Stimulated activated naive CD8-positive, alpha-beta T cell treated with anti-CD3 and anti-CD28 coated beads, Interleukin-15, Interleukin-2, amounts not matched to agents 100 ng/mL and 50 ng/mL, for 24 hours (primary cell): Measurements from ENCODE around the gene SEC14L2.
"Not testable (repeated sequence)": the region's sequence is repeated elsewhere in the genome, so short reads cannot be mapped to it uniquely, and the experiment has no call there.

Source experiments
- H3K27ac Mint-ChIP-seq: one replicate; pipeline ENCODE4 v1.8.0; 2021; ENCODE audit warnings: mild to moderate bottlenecking, mixed read lengths
- H3K27me3 Mint-ChIP-seq: one replicate; pipeline ENCODE4 v1.8.0; 2021; ENCODE audit warnings: mixed read lengths
- H3K36me3 Mint-ChIP-seq: one replicate; pipeline ENCODE4 v1.8.0; 2021; ENCODE audit warnings: low read depth, mixed read lengths
- H3K4me1 Mint-ChIP-seq: one replicate; pipeline ENCODE4 v1.8.0; 2021; ENCODE audit warnings: low read depth, mixed read lengths
- H3K4me3 Mint-ChIP-seq: one replicate; pipeline ENCODE4 v1.8.0; 2021; ENCODE audit warnings: mild to moderate bottlenecking, mixed read lengths
- H3K9me3 Mint-ChIP-seq: one replicate; pipeline ENCODE4 v1.8.0; 2021; ENCODE audit warnings: mixed read lengths

The SEC14L2 gene

GRCh38 chr22:30441088-30441487 lies 44.3 kb downstream of the SEC14L2 start:
- Mint-ChIP-seq H3K27me3 (peaks cover 31% of the 10 kb centered on the region), H3K36me3 (peaks cover 8% of the 10 kb centered on the region), H3K9me3 (peaks cover 4% of the 10 kb centered on the region), H3K27ac (no peak overlapping the region), H3K4me3 (no peak overlapping the region), H3K4me1 (peaks cover 20% of the 10 kb centered on the region)

GRCh38 chr22:30444632-30445437 lies 48.0 kb downstream of the SEC14L2 start:
- H3K4me3 Mint-ChIP-seq, result no peak overlapping the region
- H3K36me3 Mint-ChIP-seq, result peaks cover 4% of the 10 kb centered on the region
- H3K9me3 Mint-ChIP-seq, result no peaks in the 10 kb centered on the region
- peaks cover 34% of the 10 kb centered on the region for H3K27me3 Mint-ChIP-seq
- no peak overlapping the region for H3K27ac Mint-ChIP-seq
- H3K4me1 Mint-ChIP-seq, result peaks cover 20% of the 10 kb centered on the region

- Mint-ChIP-seq H3K4me3 (no peak overlapping the region), H3K4me1 (peaks cover 20% of the 10 kb centered on the region), H3K36me3 (peaks cover 4% of the 10 kb centered on the region), H3K9me3 (no peaks in the 10 kb centered on the region), H3K27ac (no peak overlapping the region), H3K27me3 (peaks cover 29% of the 10 kb centered on the region)
Measured at GRCh38 chr22:30445438-30446145, 48.8 kb downstream of the SEC14L2 start.

GRCh38 chr22:30447656-30448055 lies 50.8 kb downstream of the SEC14L2 start:
- Mint-ChIP-seq H3K27me3 (peaks cover 20% of the 10 kb centered on the region), H3K27ac (no peak overlapping the region), H3K4me1 (peaks cover 7% of the 10 kb centered on the region), H3K9me3 (no peaks in the 10 kb centered on the region), H3K4me3 (no peak overlapping the region), H3K36me3 (peaks cover under 1% of the 10 kb centered on the region)

- H3K9me3 Mint-ChIP-seq, H3K36me3 Mint-ChIP-seq, H3K4me3 Mint-ChIP-seq, H3K27me3 Mint-ChIP-seq, H3K27ac Mint-ChIP-seq, H3K4me1 Mint-ChIP-seq: not testable (repeated sequence)
Measured at GRCh38 chr22:30451488-30451887, 54.7 kb downstream of the SEC14L2 start.

GRCh38 chr22:30452861-30453260 lies 56.0 kb downstream of the SEC14L2 start:
- Mint-ChIP-seq H3K4me1 (no peaks in the 10 kb centered on the region), H3K9me3 (no peaks in the 10 kb centered on the region), H3K4me3 (no peak overlapping the region), H3K27me3 (peaks cover 9% of the 10 kb centered on the region), H3K27ac (no peak overlapping the region), H3K36me3 (no peaks in the 10 kb centered on the region)

GRCh38 chr22:30453731-30454510 lies 57.1 kb downstream of the SEC14L2 start:
- H3K27me3 Mint-ChIP-seq, result peaks cover 9% of the 10 kb centered on the region
- H3K4me3 Mint-ChIP-seq, result no peak overlapping the region
- H3K36me3 Mint-ChIP-seq, result no peaks in the 10 kb centered on the region
- H3K4me1 Mint-ChIP-seq, result no peaks in the 10 kb centered on the region
- H3K9me3 Mint-ChIP-seq, result no peaks in the 10 kb centered on the region
- no peak overlapping the region for H3K27ac Mint-ChIP-seq

GRCh38 chr22:30455075-30455840 lies 58.4 kb downstream of the SEC14L2 start:
- Mint-ChIP-seq H3K36me3 (no peaks in the 10 kb centered on the region), H3K9me3 (no peaks in the 10 kb centered on the region), H3K4me3 (no peak overlapping the region), H3K27me3 (peaks cover 12% of the 10 kb centered on the region), H3K4me1 (no peaks in the 10 kb centered on the region), H3K27ac (no peak overlapping the region)

GRCh38 chr22:30457981-30458380 lies 61.2 kb downstream of the SEC14L2 start:
- Mint-ChIP-seq H3K27ac (no peak overlapping the region), H3K9me3 (no peaks in the 10 kb centered on the region), H3K36me3 (no peaks in the 10 kb centered on the region), H3K4me3 (no peak overlapping the region), H3K4me1 (no peaks in the 10 kb centered on the region), H3K27me3 (peaks cover 7% of the 10 kb centered on the region)

- H3K4me1 Mint-ChIP-seq, result no peaks in the 10 kb centered on the region
- no peak overlapping the region for H3K4me3 Mint-ChIP-seq
- H3K27me3 Mint-ChIP-seq, result peaks cover 8% of the 10 kb centered on the region
- no peaks in the 10 kb centered on the region for H3K9me3 Mint-ChIP-seq
- no peak overlapping the region for H3K27ac Mint-ChIP-seq
- no peaks in the 10 kb centered on the region for H3K36me3 Mint-ChIP-seq
Measured at GRCh38 chr22:30459181-30460052, 62.6 kb downstream of the SEC14L2 start.

- Mint-ChIP-seq H3K4me1 (no peaks in the 10 kb centered on the region), H3K36me3 (no peaks in the 10 kb centered on the region), H3K27me3 (peaks cover 15% of the 10 kb centered on the region), H3K27ac (no peak overlapping the region), H3K4me3 (no peak overlapping the region), H3K9me3 (peaks cover 5% of the 10 kb centered on the region)
Measured at GRCh38 chr22:30460147-30460546, 63.3 kb downstream of the SEC14L2 start.

GRCh38 chr22:30460555-30460954 lies 63.7 kb downstream of the SEC14L2 start:
- H3K27ac Mint-ChIP-seq, H3K4me1 Mint-ChIP-seq, H3K4me3 Mint-ChIP-seq, H3K36me3 Mint-ChIP-seq, H3K9me3 Mint-ChIP-seq: not testable (repeated sequence)
- H3K27me3 Mint-ChIP-seq, result peaks cover 19% of the 10 kb centered on the region

GRCh38 chr22:30469165-30469564 lies 72.3 kb downstream of the SEC14L2 start:
- H3K4me3 Mint-ChIP-seq, result no peak overlapping the region
- no peaks in the 10 kb centered on the region for H3K4me1 Mint-ChIP-seq
- peaks cover 6% of the 10 kb centered on the region for H3K9me3 Mint-ChIP-seq
- H3K36me3 Mint-ChIP-seq, result no peaks in the 10 kb centered on the region
- H3K27me3 Mint-ChIP-seq, result peaks cover 31% of the 10 kb centered on the region
- H3K27ac Mint-ChIP-seq, result no peak overlapping the region

GRCh38 chr22:30470655-30471054 lies 73.8 kb downstream of the SEC14L2 start:
- peaks cover 17% of the 10 kb centered on the region for H3K27me3 Mint-ChIP-seq
- no peak overlapping the region for H3K4me3 Mint-ChIP-seq
- H3K36me3 Mint-ChIP-seq, result no peaks in the 10 kb centered on the region
- no peaks in the 10 kb centered on the region for H3K4me1 Mint-ChIP-seq
- H3K27ac Mint-ChIP-seq, result no peak overlapping the region
- no peaks in the 10 kb centered on the region for H3K9me3 Mint-ChIP-seq
